C4-2B (cell line): ENCODE data around the gene NCOA7.

Source experiments
- CTCF ChIP-seq: fragments of 450-650 bp; conservative IDR thresholded peaks from 2 replicates; pipeline ENCODE4 v1.5.1; 2017; ENCODE audit warnings: mild to moderate bottlenecking
- ZFX ChIP-seq: fragments of 450-650 bp; IDR thresholded peaks from 2 replicates; pipeline ENCODE4 v1.6.1; 2017

- TF ChIP-seq CTCF: no peak
- TF ChIP-seq ZFX: no peak
These were observed 38.0 kb upstream of the NCOA7 start for GRCh38 chr6:125752773-125753172.
